GM10248 (cell line): ENCODE results near the gene ZZZ3.
"Not testable (repeated sequence)": the region's sequence is repeated elsewhere in the genome, so short reads cannot be mapped to it uniquely, and the experiment has no call there.

Experiments
- CTCF ChIA-PET: fragments of 300-600 bp; sonication (Branson Sonifier 250); formaldehyde crosslinking; extraction: SDS; loops from one replicate; lab custom pipeline; 2021; ENCODE audit warnings: antibody characterized with exemption; lab: Yijun Ruan, JAX
- POLR2A ChIA-PET: fragments of 350-650 bp; sonication (Branson Sonifier 250); formaldehyde crosslinking; extraction: SDS; loops from one replicate; lab custom pipeline; 2020; ENCODE audit warnings: antibody characterized with exemption; lab: Yijun Ruan, JAX
- DNase-seq: peaks from one replicate; pipeline ENCODE4 v3.0.0; 2012; ENCODE audit errors: extremely low spot score
- CTCF ChIP-seq: IDR thresholded peaks from 2 replicates; pipeline ENCODE4 v1.5.1; 2012; ENCODE audit warnings: mild to moderate bottlenecking, low read depth; ENCODE audit errors: extremely low read depth, missing control alignments, control extremely low read depth

ZZZ3 gene

GRCh38 chr1:77683160-77684148 lies 996 bp upstream of the ZZZ3 start:
- CTCF ChIA-PET: interaction anchor here (0.6 to 3.2 kb wide), 18 partner anchors 8 to 238 kb away, joined by 3 to 15 read pairs (median 3); no protein-coding TSS in a partner anchor
- POLR2A ChIA-PET: interaction anchor here (0.8 to 1.2 kb wide), 3 partner anchors 295 to 1897 kb away, joined by 5 to 15 read pairs (median 7); partner anchors contain the start of genes DNAJB4 and FUBP1
- DNase-seq: peak; percentile 87
- TF ChIP-seq CTCF: peak; percentile 89

GRCh38 chr1:77680173-77680572 lies 2.3 kb downstream of the ZZZ3 start:
- no peak for TF ChIP-seq CTCF
- no peak for DNase-seq
- ChIA-PET POLR2A (no interaction called here), CTCF (interaction anchor here (1.3 kb wide), 1 partner anchor 11 kb away, joined by 3 read pairs; no protein-coding TSS in a partner anchor)

- no peak for DNase-seq
- CTCF ChIA-PET: interaction anchor here (1.0 kb wide), 1 partner anchor 10 kb away, joined by 3 read pairs; no protein-coding TSS in a partner anchor
- POLR2A ChIA-PET: interaction anchor here (1.1 kb wide), 1 partner anchor 37 kb away, joined by 4 read pairs; no protein-coding TSS in a partner anchor
- no peak for TF ChIP-seq CTCF
These were observed 3.5 kb downstream of the ZZZ3 start for GRCh38 chr1:77678660-77679610.

- POLR2A ChIA-PET, DNase-seq: not testable (repeated sequence)
These were observed 7.7 kb downstream of the ZZZ3 start for GRCh38 chr1:77674807-77675206.

GRCh38 chr1:77673716-77674355 lies 8.6 kb downstream of the ZZZ3 start:
- TF ChIP-seq CTCF: no peak
- POLR2A ChIA-PET: no interaction called here
- DNase-seq: no peak
- CTCF ChIA-PET: interaction anchor here (2.5 to 3.3 kb wide), 2 partner anchors 9 to 10 kb away, joined by 11 to 15 read pairs; partner anchors contain the start of gene ZZZ3

More at GRCh38 chr1:77674807-77675206, 7.7 kb downstream of the ZZZ3 start:
- CTCF ChIA-PET: interaction anchor here (3.3 kb wide), 1 partner anchor 8 kb away, joined by 15 read pairs; the partner anchor contains the start of gene ZZZ3

- ChIA-PET POLR2A (interaction anchor here (0.8 kb wide), 1 partner anchor 332 kb away, joined by 3 read pairs; the partner anchor contains the start of gene DNAJB4), CTCF (interaction anchor here (2.0 to 3.3 kb wide), 3 partner anchors 9 to 14 kb away, joined by 7 to 15 read pairs (median 11); partner anchors contain the start of gene ZZZ3)
- TF ChIP-seq CTCF: no peak
- DNase-seq: no peak
These were observed 9.4 kb downstream of the ZZZ3 start for GRCh38 chr1:77673030-77673429.
